HCT116 (cell line): ENCODE results near the gene HAGH. TPM values are rescaled to one million over a fixed set of nuclear protein-coding genes. Genes with fewer than 3 reads are reported as not detected.

Experiments used
- ATAC-seq: fragments of 200-7000 bp; cut with Tn5 transposase; 2 replicates; pipeline ENCODE4 v1.9.1; 2020; ENCODE audit warnings: mild to moderate bottlenecking, moderate library complexity
- BruUV-seq: library from RNA; stranded (reverse); fragments of 400-500 nt; replicated peaks from 2 replicates; lab custom pipeline; 2021; lab: Mats Ljungman, UMichigan
- CTCF ChIA-PET: fragments of 300-600 bp; sonication (Branson Sonifier 250); formaldehyde crosslinking; loops from one replicate; lab custom pipeline; 2021; ENCODE audit warnings: antibody characterized with exemption; lab: Charles Lee
- POLR2A ChIA-PET: fragments of 300-600, 350-600 bp; sonication (Branson Sonifier 250); formaldehyde crosslinking; loops from one replicate; lab custom pipeline; 2021; ENCODE audit warnings: antibody characterized with exemption; lab: Charles Lee
- RAD21 ChIA-PET, 2 experiments: fragments of 300-600 bp; sonication (Branson Sonifier 250); formaldehyde crosslinking; loops; one replicate each; lab custom pipeline; 2023; ENCODE audit warnings: low total read pairs in 2 of 2; ENCODE audit not compliant: uncharacterized antibody in 2 of 2, unreplicated experiment in 2 of 2, low non-redundant PET in 1 of 2; lab: Charles Lee
- DNase-seq: peaks from one replicate; pipeline ENCODE4 v3.0.0-alpha.2; 2010; ENCODE audit warnings: low read depth, low spot score
- H2AFZ ChIP-seq: fragments of 200-600 bp; shearing (Covaris generic), sonication (generic); 2 replicates; pipeline ENCODE4 v1.6.1; 2017; ENCODE audit warnings: low read depth, mixed run types, mixed read lengths, antibody characterized with exemption, low read length; ENCODE audit not compliant: poor library complexity, severe bottlenecking
- H3K27ac ChIP-seq: 2 replicates; pipeline ENCODE4 v1.5.1; 2012; ENCODE audit warnings: low read depth, low read length
- H3K27me3 ChIP-seq: fragments of 200-600 bp; sonication (generic); 2 replicates; pipeline ENCODE4 v1.6.1; 2016; ENCODE audit warnings: mixed run types, low read length, mixed read lengths; ENCODE audit not compliant: insufficient read depth
- H3K36me3 ChIP-seq, 2 experiments: fragments of 200-500 bp in 1 of 2; fragments of 200-600 bp in 1 of 2; sonication (Bioruptor generic) in 1 of 2; sonication (generic) in 1 of 2; 2 replicates each; pipeline versions ENCODE4 v1.5.1 to v1.6.1; 2014 to 2016; ENCODE audit warnings: low read length in 2 of 2, inconsistent platforms in 1 of 2, mixed read lengths in 1 of 2, mixed run types in 1 of 2; ENCODE audit not compliant: insufficient read depth in 2 of 2, control insufficient read depth in 1 of 2
- H3K4me1 ChIP-seq, 2 experiments: fragments of 200-600 bp in 1 of 2; sonication (generic) in 1 of 2; 2 replicates each; pipeline versions ENCODE4 v1.5.1 to v1.6.1; 2012 to 2017; ENCODE audit warnings: low read length in 2 of 2, inconsistent platforms in 1 of 2, mild to moderate bottlenecking in 1 of 2, mixed read lengths in 1 of 2, mixed run types in 1 of 2, moderate library complexity in 1 of 2; ENCODE audit not compliant: insufficient read depth in 2 of 2, control insufficient read depth in 1 of 2
- H3K4me2 ChIP-seq: fragments of 200-600 bp; sonication (generic); 2 replicates; pipeline ENCODE4 v1.6.1; 2017; ENCODE audit warnings: mixed run types, low read length, mixed read lengths
- H3K4me3 ChIP-seq, 2 experiments: fragments of 200-600 bp in 1 of 2; sonication (generic) in 1 of 2; replicated peaks in 1 of 2; 2 replicates each; pipeline ENCODE4 v1.5.1; 2011 to 2016; ENCODE audit warnings: low read length in 2 of 2, control low read depth in 1 of 2, low read depth in 1 of 2, mild to moderate bottlenecking in 1 of 2, mixed read lengths in 1 of 2, mixed run types in 1 of 2
- H3K79me2 ChIP-seq: fragments of 200-600 bp; sonication (generic); 2 replicates; pipeline ENCODE4 v1.6.1; 2017; ENCODE audit warnings: mild to moderate bottlenecking, mixed run types, low read length, moderate library complexity, mixed read lengths; ENCODE audit not compliant: insufficient read depth
- H3K9ac ChIP-seq: fragments of 200-600 bp; sonication (generic); 2 replicates; pipeline ENCODE4 v1.6.1; 2016; ENCODE audit warnings: low read length, mixed read lengths
- H3K9me2 ChIP-seq: fragments of 200-600 bp; sonication (generic), shearing (Covaris generic); 2 replicates; pipeline ENCODE4 v1.6.1; 2017; ENCODE audit warnings: mixed run types, mild to moderate bottlenecking, moderate library complexity; ENCODE audit not compliant: insufficient read depth
- H3K9me3 ChIP-seq, 2 experiments: fragments of 200-500 bp in 1 of 2; fragments of 200-600 bp in 1 of 2; sonication (Bioruptor generic) in 1 of 2; sonication (generic) in 1 of 2; 2 replicates each; pipeline ENCODE4 v1.6.1; 2014 to 2017; ENCODE audit warnings: low read length in 2 of 2, mixed read lengths in 2 of 2, inconsistent platforms in 1 of 2, low read depth in 1 of 2, mild to moderate bottlenecking in 1 of 2, mixed run types in 1 of 2, moderate library complexity in 1 of 2; ENCODE audit not compliant: control insufficient read depth in 1 of 2, insufficient read depth in 1 of 2
- H4K20me1 ChIP-seq: fragments of 200-600 bp; sonication (generic), shearing (Covaris generic); 2 replicates; pipeline ENCODE4 v1.6.1; 2017; ENCODE audit warnings: mixed run types, mild to moderate bottlenecking, moderate library complexity; ENCODE audit not compliant: insufficient read depth
- ATF3 ChIP-seq: IDR thresholded peaks from 2 replicates; pipeline ENCODE4 v1.6.1; 2012
- CEBPB ChIP-seq: IDR thresholded peaks from 2 replicates; pipeline ENCODE4 v1.6.1; 2012; ENCODE audit warnings: low read depth
- CTCF ChIP-seq, 3 experiments: fragments of 200-600 bp in 1 of 3; sonication (generic) in 1 of 3; IDR thresholded peaks in 2 of 3; conservative IDR thresholded peaks in 1 of 3; 2 replicates each; pipeline ENCODE4 v1.5.1; 2012 to 2017; ENCODE audit warnings: low read depth in 2 of 3, low read length in 2 of 3, antibody characterized with exemption in 1 of 3, borderline replicate concordance in 1 of 3, control low read depth in 1 of 3, mild to moderate bottlenecking in 1 of 3, mixed read lengths in 1 of 3, mixed run types in 1 of 3, moderate library complexity in 1 of 3; ENCODE audit not compliant: insufficient read depth in 1 of 3
- EGR1 ChIP-seq: IDR thresholded peaks from 2 replicates; pipeline ENCODE4 v1.6.1; 2012; ENCODE audit warnings: low read depth
- ELF1 ChIP-seq: IDR thresholded peaks from 2 replicates; pipeline ENCODE4 v1.6.1; 2012; ENCODE audit warnings: low read depth, borderline replicate concordance
- EZH2phosphoT487 ChIP-seq: fragments of 200-600 bp; IDR thresholded peaks from 2 replicates; pipeline ENCODE4 v1.6.1; 2018; ENCODE audit warnings: antibody characterized with exemption, borderline replicate concordance
- JUND ChIP-seq: IDR thresholded peaks from 2 replicates; pipeline ENCODE4 v1.6.1; 2012
- MAX ChIP-seq: IDR thresholded peaks from 2 replicates; pipeline ENCODE4 v1.6.1; 2012
- POLR2A ChIP-seq: IDR thresholded peaks from 2 replicates; pipeline ENCODE4 v1.7.0; 2011; ENCODE audit warnings: borderline replicate concordance; ENCODE audit not compliant: insufficient read depth, insufficient read length; ENCODE audit errors: extremely low read depth
- POLR2AphosphoS5 ChIP-seq: IDR thresholded peaks from 2 replicates; pipeline ENCODE4 v1.6.1; 2011; ENCODE audit warnings: mild to moderate bottlenecking, low read depth, low read length, moderate library complexity
- RAD21 ChIP-seq: IDR thresholded peaks from 2 replicates; pipeline ENCODE4 v1.6.1; 2012; ENCODE audit warnings: low read depth, mild to moderate bottlenecking
- SIN3A ChIP-seq: IDR thresholded peaks from 2 replicates; pipeline ENCODE4 v1.6.1; 2012; ENCODE audit warnings: low read depth
- SP1 ChIP-seq: IDR thresholded peaks from 2 replicates; pipeline ENCODE4 v1.6.1; 2012; ENCODE audit warnings: low read depth
- SRF ChIP-seq: IDR thresholded peaks from 2 replicates; pipeline ENCODE4 v1.6.1; 2012; ENCODE audit warnings: low read depth
- TCF7L2 ChIP-seq: IDR thresholded peaks from 2 replicates; pipeline ENCODE4 v1.7.0; 2011; ENCODE audit warnings: borderline replicate concordance, inconsistent platforms; ENCODE audit not compliant: insufficient read depth, insufficient read length; ENCODE audit errors: extremely low read depth
- YY1 ChIP-seq: IDR thresholded peaks from 2 replicates; pipeline ENCODE4 v1.6.1; 2011; ENCODE audit warnings: low read length, low read depth, moderate library complexity, mild to moderate bottlenecking; ENCODE audit not compliant: insufficient replicate concordance; ENCODE audit errors: extremely low read depth
- ZBTB33 ChIP-seq: IDR thresholded peaks from 2 replicates; pipeline ENCODE4 v1.6.1; 2011; ENCODE audit warnings: mild to moderate bottlenecking, low read length, moderate library complexity; ENCODE audit not compliant: insufficient replicate concordance; ENCODE audit errors: extremely low read depth
- ZFX ChIP-seq: fragments of 450-650 bp; IDR thresholded peaks from 2 replicates; pipeline ENCODE4 v1.6.1; 2017
- ZNF274 ChIP-seq: fragments of 200-500 bp; sonication (Bioruptor generic); IDR thresholded peaks from 2 replicates; pipeline ENCODE4 v1.6.1; 2014; ENCODE audit warnings: mild to moderate bottlenecking, low read depth, low read length, inconsistent platforms
- intact Hi-C: fragments of 100-400 bp; cut with micrococcal nuclease; formaldehyde crosslinking; loops from 2 replicates; pipeline ENCODE4 v1.10.0; 2022
- total RNA-seq: library from RNA; stranded (reverse); gene quantifications from one replicate; pipeline ENCODE4 v1.2.1, GENCODE V29; 2021; ENCODE audit not compliant: unreplicated experiment
- TF ChIP-seq, protein P1 (sequence below): IDR thresholded peaks from 2 replicates; pipeline ENCODE4 v1.6.1; 2012; ENCODE audit warnings: low read depth

The HAGH gene
- total RNA-seq, 1 experiment from 2014 or later, result 39.1 TPM

GRCh38 chr16:1818873-1819525, 7.6 kb downstream of the HAGH start:
- Histone ChIP-seq H3K9me2 (no peaks in the 10 kb centered on the region), H3K27ac (no peak overlapping the region), H4K20me1 (no peaks in the 10 kb centered on the region), H3K9me3 (no peaks in the 10 kb centered on the region), H2AFZ (no peak overlapping the region), H3K79me2 (no peaks in the 10 kb centered on the region), H3K27me3 (no peaks in the 10 kb centered on the region), H3K4me2 (no peak overlapping the region), H3K9ac (no peak overlapping the region), H3K4me3 (no peak overlapping the region), H3K4me1 (no peaks in the 10 kb centered on the region), H3K36me3 (0 out of 4 replicates have a peak, but pooled peaks cover 2 to 5% of the 10 kb centered on the region in 2 experiments)
- CTCF ChIA-PET, result no interaction called here
- DNase-seq, result no peak
- intact Hi-C loops, result no loop called here
- ATAC-seq, result no peak
- RAD21 ChIA-PET, result no interaction called here
- no TSS peak for BruUV-seq
- no peak for TF ChIP-seq ELF1
- no peak for TF ChIP-seq EGR1
- no peak for TF ChIP-seq SP1
- no peak for TF ChIP-seq POLR2AphosphoS5
- no peak for TF ChIP-seq EZH2phosphoT487
- no peak for TF ChIP-seq YY1
- TF ChIP-seq SIN3A, result no peak
- no peak for TF ChIP-seq POLR2A
- TF ChIP-seq, protein P1, sequence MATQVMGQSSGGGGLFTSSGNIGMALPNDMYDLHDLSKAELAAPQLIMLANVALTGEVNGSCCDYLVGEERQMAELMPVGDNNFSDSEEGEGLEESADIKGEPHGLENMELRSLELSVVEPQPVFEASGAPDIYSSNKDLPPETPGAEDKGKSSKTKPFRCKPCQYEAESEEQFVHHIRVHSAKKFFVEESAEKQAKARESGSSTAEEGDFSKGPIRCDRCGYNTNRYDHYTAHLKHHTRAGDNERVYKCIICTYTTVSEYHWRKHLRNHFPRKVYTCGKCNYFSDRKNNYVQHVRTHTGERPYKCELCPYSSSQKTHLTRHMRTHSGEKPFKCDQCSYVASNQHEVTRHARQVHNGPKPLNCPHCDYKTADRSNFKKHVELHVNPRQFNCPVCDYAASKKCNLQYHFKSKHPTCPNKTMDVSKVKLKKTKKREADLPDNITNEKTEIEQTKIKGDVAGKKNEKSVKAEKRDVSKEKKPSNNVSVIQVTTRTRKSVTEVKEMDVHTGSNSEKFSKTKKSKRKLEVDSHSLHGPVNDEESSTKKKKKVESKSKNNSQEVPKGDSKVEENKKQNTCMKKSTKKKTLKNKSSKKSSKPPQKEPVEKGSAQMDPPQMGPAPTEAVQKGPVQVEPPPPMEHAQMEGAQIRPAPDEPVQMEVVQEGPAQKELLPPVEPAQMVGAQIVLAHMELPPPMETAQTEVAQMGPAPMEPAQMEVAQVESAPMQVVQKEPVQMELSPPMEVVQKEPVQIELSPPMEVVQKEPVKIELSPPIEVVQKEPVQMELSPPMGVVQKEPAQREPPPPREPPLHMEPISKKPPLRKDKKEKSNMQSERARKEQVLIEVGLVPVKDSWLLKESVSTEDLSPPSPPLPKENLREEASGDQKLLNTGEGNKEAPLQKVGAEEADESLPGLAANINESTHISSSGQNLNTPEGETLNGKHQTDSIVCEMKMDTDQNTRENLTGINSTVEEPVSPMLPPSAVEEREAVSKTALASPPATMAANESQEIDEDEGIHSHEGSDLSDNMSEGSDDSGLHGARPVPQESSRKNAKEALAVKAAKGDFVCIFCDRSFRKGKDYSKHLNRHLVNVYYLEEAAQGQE, result no peak
- no peak for TF ChIP-seq ZBTB33
- no peak for TF ChIP-seq CEBPB
- no peak for TF ChIP-seq ZNF274
- TF ChIP-seq MAX, result no peak
- TF ChIP-seq JUND, result no peak
- TF ChIP-seq CTCF (IDR thresholded peaks at IDR 0.05 in 2 of 3, conservative IDR thresholded peaks at IDR 0.05 in 1 of 3; ENCODE audit: borderline replicate concordance in 1 of 3, insufficient read depth in 1 of 3, low read depth in 2 of 3, low read length in 2 of 3), result no peak
- no peak for TF ChIP-seq RAD21
- no peak for TF ChIP-seq TCF7L2
- TF ChIP-seq ZFX, result no peak
- no peak for TF ChIP-seq SRF
- TF ChIP-seq ATF3, result no peak
- POLR2A ChIA-PET, result no interaction called here
